Trophoblast cell (in vitro differentiated cells and primary cell): ENCODE measurements around the gene ACTN2.

Experiments
- DNase-seq, 2 donors: peaks; one replicate each; pipeline ENCODE4 v3.0.0-alpha.2; 2016
- H2AFZ ChIP-seq: 2 replicates; pipeline ENCODE4 v1.6.1; 2013; ENCODE audit warnings: low read length, moderate library complexity, mild to moderate bottlenecking; ENCODE audit not compliant: insufficient read depth, poor library complexity
- H2AK5ac ChIP-seq: 2 replicates; pipeline ENCODE4 v1.6.1; 2013; ENCODE audit warnings: mild to moderate bottlenecking, low read length
- H2BK120ac ChIP-seq: 2 replicates; pipeline ENCODE4 v1.6.1; 2013; ENCODE audit warnings: low read length, mild to moderate bottlenecking, moderate library complexity; ENCODE audit not compliant: insufficient read depth, poor library complexity
- H2BK12ac ChIP-seq: 2 replicates; pipeline ENCODE4 v1.6.1; 2013; ENCODE audit warnings: mild to moderate bottlenecking, low read length, moderate library complexity
- H2BK5ac ChIP-seq: 2 replicates; pipeline ENCODE4 v1.6.1; 2013; ENCODE audit warnings: low read length, low read depth, moderate library complexity, mild to moderate bottlenecking; ENCODE audit not compliant: poor library complexity
- H3K14ac ChIP-seq: 2 replicates; pipeline ENCODE4 v1.6.1; 2013; ENCODE audit warnings: mild to moderate bottlenecking, low read length
- H3K18ac ChIP-seq: 2 replicates; pipeline ENCODE4 v1.6.1; 2013; ENCODE audit warnings: mild to moderate bottlenecking, low read length
- H3K23ac ChIP-seq: 2 replicates; pipeline ENCODE4 v1.6.1; 2013; ENCODE audit warnings: low read length
- H3K27ac ChIP-seq: 2 replicates; pipeline ENCODE4 v1.5.1; 2013; ENCODE audit warnings: low read depth, mild to moderate bottlenecking, inconsistent platforms, low read length, moderate library complexity
- H3K27me3 ChIP-seq: 2 replicates; pipeline ENCODE4 v1.6.1; 2013; ENCODE audit warnings: inconsistent platforms, mild to moderate bottlenecking, low read length, moderate library complexity; ENCODE audit not compliant: insufficient read depth
- H3K36me3 ChIP-seq, 2 experiments: 1 replicate in 1 of 2; 2 replicates in 1 of 2; pipeline ENCODE4 v1.6.1; 2013; ENCODE audit warnings: low read length in 2 of 2, mild to moderate bottlenecking in 2 of 2, moderate library complexity in 1 of 2; ENCODE audit not compliant: insufficient read depth in 2 of 2, control insufficient read depth in 1 of 2
- H3K4ac ChIP-seq: 2 replicates; pipeline ENCODE4 v1.6.1; 2013; ENCODE audit warnings: low read depth, mild to moderate bottlenecking, low read length, moderate library complexity
- H3K4me1 ChIP-seq, 2 experiments: 1 replicate in 1 of 2; 2 replicates in 1 of 2; pipeline ENCODE4 v1.6.1; 2013; ENCODE audit warnings: low read length in 2 of 2, mild to moderate bottlenecking in 2 of 2, moderate library complexity in 1 of 2; ENCODE audit not compliant: insufficient read depth in 2 of 2, control insufficient read depth in 1 of 2
- H3K4me2 ChIP-seq: 2 replicates; pipeline ENCODE4 v1.6.1; 2013; ENCODE audit warnings: inconsistent platforms, mild to moderate bottlenecking, low read length, moderate library complexity
- H3K4me3 ChIP-seq: 2 replicates; pipeline ENCODE4 v1.5.1; 2013; ENCODE audit warnings: mild to moderate bottlenecking, low read depth, low read length, inconsistent platforms
- H3K79me1 ChIP-seq: one replicate; pipeline ENCODE4 v1.6.1; 2013; ENCODE audit warnings: low read length
- H3K79me2 ChIP-seq: 2 replicates; pipeline ENCODE4 v1.6.1; 2013; ENCODE audit warnings: low read length, mild to moderate bottlenecking; ENCODE audit not compliant: control insufficient read depth, insufficient read depth, poor library complexity
- H3K9ac ChIP-seq: 2 replicates; pipeline ENCODE4 v1.6.1; 2013; ENCODE audit warnings: mild to moderate bottlenecking, low read length
- H3K9me3 ChIP-seq: 2 replicates; pipeline ENCODE4 v1.6.1; 2013; ENCODE audit warnings: low read depth, mild to moderate bottlenecking, control low read depth, inconsistent platforms, low read length; ENCODE audit not compliant: insufficient read depth
- H4K12ac ChIP-seq: 2 replicates; pipeline ENCODE4 v1.6.1; 2013; ENCODE audit warnings: low read depth, mild to moderate bottlenecking, low read length, moderate library complexity
- H4K8ac ChIP-seq: 2 replicates; pipeline ENCODE4 v1.6.1; 2013; ENCODE audit warnings: low read depth, mild to moderate bottlenecking, low read length, moderate library complexity
- H4K91ac ChIP-seq: one replicate; pipeline ENCODE4 v1.6.1; 2013; ENCODE audit warnings: low read depth, mild to moderate bottlenecking, low read length, moderate library complexity
- WGBS: extraction: QIAGEN DNeasy Blood & Tissue Kit; methylation state at CpG from one replicate; pipeline ENCODE4 v1.1.7; 2013; ENCODE audit warnings: missing lambda C conversion rate; ENCODE audit not compliant: insufficient read length, insufficient coverage; ENCODE audit errors: extremely low coverage; 5-methylcytosine and 5-hydroxymethylcytosine counted together

ACTN2 gene

GRCh38 chr1:236748268-236748870 lies 62.1 kb downstream of the ACTN2 start:
- Histone ChIP-seq H2BK5ac (no peak overlapping the region), H2AK5ac (no peak overlapping the region), H3K18ac (no peak overlapping the region), H3K79me2 (no peaks in the 10 kb centered on the region), H3K4me1 (peaks cover 0 to 5% of the 10 kb centered on the region in 2 experiments), H4K91ac (no peak overlapping the region), H3K79me1 (peaks cover 3% of the 10 kb centered on the region), H4K8ac (no peak overlapping the region), H2AFZ (no peak overlapping the region), H3K4me3 (no peak overlapping the region), H3K9ac (no peak overlapping the region), H3K36me3 (no peaks in the 10 kb centered on the region), H3K9me3 (no peaks in the 10 kb centered on the region), H3K4ac (no peak overlapping the region), H3K27ac (no peak overlapping the region), H2BK120ac (no peak overlapping the region), H2BK12ac (no peak overlapping the region), H4K12ac (no peak overlapping the region), H3K4me2 (no peak overlapping the region), H3K23ac (no peak overlapping the region), H3K14ac (no peak overlapping the region), H3K27me3 (no peaks in the 10 kb centered on the region)
- peak in 1 of 2 donors; percentile 14 for DNase-seq
- WGBS = no CpG with 5 or more reads among the region's 5 CpGs

GRCh38 chr1:236750928-236751327 lies 64.6 kb downstream of the ACTN2 start:
- whole genome bisulfite sequencing = no CpG with 5 or more reads among the region's 3 CpGs
- Histone ChIP-seq H4K8ac (no peak overlapping the region), H2AFZ (no peak overlapping the region), H2BK5ac (no peak overlapping the region), H4K91ac (peak overlapping the region; percentile 31), H3K27me3 (no peaks in the 10 kb centered on the region), H3K36me3 (no peaks in the 10 kb centered on the region), H2AK5ac (no peak overlapping the region), H3K18ac (no peak overlapping the region), H3K4ac (no peak overlapping the region), H3K79me2 (peaks cover 2% of the 10 kb centered on the region), H3K27ac (no peak overlapping the region), H3K9ac (no peak overlapping the region), H3K23ac (no peak overlapping the region), H3K4me1 (peaks cover 16 to 21% of the 10 kb centered on the region in 2 experiments), H3K9me3 (no peaks in the 10 kb centered on the region), H3K14ac (no peak overlapping the region), H3K79me1 (peaks cover 14% of the 10 kb centered on the region), H4K12ac (no peak overlapping the region), H3K4me3 (no peak overlapping the region), H3K4me2 (no peak overlapping the region), H2BK120ac (no peak overlapping the region), H2BK12ac (no peak overlapping the region)
- no peak for DNase-seq

- Histone ChIP-seq H2AFZ (no peak overlapping the region), H3K79me1 (peaks cover 14% of the 10 kb centered on the region), H3K27me3 (no peaks in the 10 kb centered on the region), H3K4me2 (no peak overlapping the region), H2BK120ac (peak overlapping the region; percentile 1), H3K79me2 (peaks cover 2% of the 10 kb centered on the region), H3K4me3 (no peak overlapping the region), H3K9me3 (no peaks in the 10 kb centered on the region), H4K8ac (no peak overlapping the region), H3K9ac (no peak overlapping the region), H2BK12ac (peak overlapping the region; percentile 24), H3K23ac (no peak overlapping the region), H3K27ac (no peak overlapping the region), H3K18ac (peak overlapping the region; percentile 16), H3K4ac (no peak overlapping the region), H3K36me3 (no peaks in the 10 kb centered on the region), H4K91ac (peak overlapping the region; percentile 11), H4K12ac (no peak overlapping the region), H3K4me1 (peaks cover 16 to 21% of the 10 kb centered on the region in 2 experiments), H2AK5ac (no peak overlapping the region), H2BK5ac (no peak overlapping the region), H3K14ac (peak overlapping the region; percentile 16)
- DNase-seq = no peak
- WGBS = no CpG with 5 or more reads among the region's 16 CpGs
Observed at GRCh38 chr1:236751385-236751784, 65.1 kb downstream of the ACTN2 start.

GRCh38 chr1:236751935-236752334 lies 65.6 kb downstream of the ACTN2 start:
- no peak overlapping the region for H2BK5ac ChIP-seq
- no peak overlapping the region for H3K23ac ChIP-seq
- H4K91ac ChIP-seq = no peak overlapping the region
- H3K27ac ChIP-seq = no peak overlapping the region
- no peaks in the 10 kb centered on the region for H3K36me3 ChIP-seq
- no peak overlapping the region for H4K8ac ChIP-seq
- H3K4me1 ChIP-seq = peaks cover 16 to 21% of the 10 kb centered on the region in 2 experiments
- H2AK5ac ChIP-seq = no peak overlapping the region
- H3K79me2 ChIP-seq = peaks cover 2% of the 10 kb centered on the region
- H3K27me3 ChIP-seq = no peaks in the 10 kb centered on the region
- H3K4me2 ChIP-seq = no peak overlapping the region
- no peak overlapping the region for H2BK120ac ChIP-seq
- no peak overlapping the region for H3K4ac ChIP-seq
- no peak overlapping the region for H3K18ac ChIP-seq
- no peak overlapping the region for H4K12ac ChIP-seq
- H3K4me3 ChIP-seq = no peak overlapping the region
- no peaks in the 10 kb centered on the region for H3K9me3 ChIP-seq
- no peak overlapping the region for H2BK12ac ChIP-seq
- H2AFZ ChIP-seq = no peak overlapping the region
- H3K14ac ChIP-seq = no peak overlapping the region
- WGBS = no CpG with 5 or more reads among the region's 4 CpGs
- peaks cover 14% of the 10 kb centered on the region for H3K79me1 ChIP-seq
- DNase-seq = no peak
- H3K9ac ChIP-seq = no peak overlapping the region
